IMR-90 (cell line): Measurements from ENCODE around the gene IQCM. TPM values are rescaled to one million over a fixed set of nuclear protein-coding genes. Genes with fewer than 3 reads are reported as not detected.

Experiments used
- ATAC-seq: fragments of 200-7000 bp; cut with Tn5 transposase; 2 replicates; pipeline ENCODE4 v1.9.1; 2020; ENCODE audit warnings: low read depth, mild to moderate bottlenecking, moderate library complexity
- BruUV-seq: library from RNA; stranded (reverse); fragments of 400-500 nt; replicated peaks from 2 replicates; lab custom pipeline; 2021; lab: Mats Ljungman, UMichigan
- CTCF ChIA-PET: fragments of 300-600 bp; formaldehyde crosslinking; extraction: SDS; loops from one replicate; lab custom pipeline; 2021; ENCODE audit warnings: antibody characterized with exemption; lab: Yijun Ruan, JAX
- POLR2A ChIA-PET: fragments of 300-600 bp; sonication (Branson Sonifier 250); formaldehyde crosslinking; loops from one replicate; lab custom pipeline; 2022; ENCODE audit warnings: antibody characterized with exemption; ENCODE audit not compliant: unreplicated experiment; lab: Charles Lee
- DNase-seq: peaks from one replicate; pipeline ENCODE4 v3.0.0; 2013
- H2AFZ ChIP-seq: replicated peaks from 2 replicates; pipeline ENCODE3; 2013; ENCODE audit warnings: low read length, mild to moderate bottlenecking; ENCODE audit not compliant: poor library complexity
- H2AK5ac ChIP-seq: 2 replicates; pipeline ENCODE4 v1.6.1; 2013; ENCODE audit warnings: low read depth, low read length, inconsistent platforms
- H2AK9ac ChIP-seq: replicated peaks from 2 replicates; pipeline ENCODE3; 2013; ENCODE audit warnings: mild to moderate bottlenecking, low read depth, low read length, moderate library complexity; ENCODE audit not compliant: poor library complexity
- H2BK120ac ChIP-seq: 2 replicates; pipeline ENCODE4 v1.6.1; 2013; ENCODE audit warnings: low read depth, low read length, inconsistent platforms
- H2BK15ac ChIP-seq: 3 replicates; pipeline ENCODE4 v1.6.1; 2013; ENCODE audit warnings: low read depth, low read length, inconsistent platforms
- H2BK20ac ChIP-seq: 2 replicates; pipeline ENCODE4 v1.6.1; 2013; ENCODE audit warnings: low read depth, mild to moderate bottlenecking, inconsistent platforms, low read length, moderate library complexity
- H2BK5ac ChIP-seq: 2 replicates; pipeline ENCODE4 v1.6.1; 2013; ENCODE audit warnings: mild to moderate bottlenecking, low read depth, low read length, inconsistent platforms; ENCODE audit not compliant: poor library complexity, severe bottlenecking
- H3K14ac ChIP-seq: replicated peaks from 2 replicates; pipeline ENCODE4 v1.6.1; 2013; ENCODE audit warnings: low read depth, low read length, inconsistent platforms
- H3K18ac ChIP-seq: 2 replicates; pipeline ENCODE4 v1.6.1; 2013; ENCODE audit warnings: low read depth, low read length, control low read depth
- H3K23ac ChIP-seq: 2 replicates; pipeline ENCODE4 v1.6.1; 2013; ENCODE audit warnings: low read depth, low read length, inconsistent platforms
- H3K27ac ChIP-seq: 2 replicates; pipeline ENCODE4 v1.5.1; 2013; ENCODE audit warnings: mild to moderate bottlenecking, control low read depth, low read length; ENCODE audit not compliant: insufficient read depth
- H3K27me3 ChIP-seq: 2 replicates; pipeline ENCODE4 v1.6.1; 2013; ENCODE audit warnings: low read length; ENCODE audit not compliant: control insufficient read depth, insufficient read depth
- H3K36me3 ChIP-seq: 2 replicates; pipeline ENCODE4 v1.6.1; 2013; ENCODE audit warnings: low read length, mixed read lengths; ENCODE audit not compliant: control insufficient read depth, insufficient read depth
- H3K4ac ChIP-seq: 2 replicates; pipeline ENCODE4 v1.6.1; 2013; ENCODE audit warnings: low read depth, low read length, inconsistent platforms
- H3K4me1 ChIP-seq: 2 replicates; pipeline ENCODE4 v1.6.1; 2013; ENCODE audit warnings: low read length, mixed read lengths; ENCODE audit not compliant: control insufficient read depth, insufficient read depth
- H3K4me2 ChIP-seq: 2 replicates; pipeline ENCODE4 v1.6.1; 2013; ENCODE audit warnings: low read depth, mild to moderate bottlenecking, control low read depth, low read length, moderate library complexity
- H3K4me3 ChIP-seq: 2 replicates; pipeline ENCODE4 v1.5.1; 2013; ENCODE audit warnings: low read depth, mild to moderate bottlenecking, control low read depth, low read length, moderate library complexity; ENCODE audit not compliant: insufficient read depth
- H3K56ac ChIP-seq: 2 replicates; pipeline ENCODE4 v1.6.1; 2013; ENCODE audit warnings: low read length, inconsistent platforms; ENCODE audit not compliant: insufficient read depth; ENCODE audit errors: extremely low read depth
- H3K79me1 ChIP-seq, 2 experiments: 2 replicates each; pipeline ENCODE4 v1.6.1; 2013; ENCODE audit warnings: low read length in 2 of 2, inconsistent platforms in 1 of 2, low read depth in 1 of 2
- H3K9ac ChIP-seq: 2 replicates; pipeline ENCODE4 v1.6.1; 2013; ENCODE audit warnings: low read depth, low read length, control low read depth
- H3K9me1 ChIP-seq: 2 replicates; pipeline ENCODE4 v1.6.1; 2013; ENCODE audit warnings: low read length, inconsistent platforms; ENCODE audit not compliant: insufficient read depth
- H3K9me3 ChIP-seq: 2 replicates; pipeline ENCODE4 v1.6.1; 2013; ENCODE audit warnings: low read length; ENCODE audit not compliant: control insufficient read depth, insufficient read depth
- H4K20me1 ChIP-seq: 2 replicates; pipeline ENCODE4 v1.6.1; 2013; ENCODE audit warnings: low read length, inconsistent platforms; ENCODE audit not compliant: insufficient read depth
- H4K5ac ChIP-seq: 2 replicates; pipeline ENCODE4 v1.6.1; 2013; ENCODE audit warnings: mild to moderate bottlenecking, low read depth, low read length, control low read depth
- H4K8ac ChIP-seq, 2 experiments: 2 replicates each; pipeline ENCODE4 v1.6.1; 2013; ENCODE audit warnings: low read depth in 2 of 2, low read length in 2 of 2, control low read depth in 1 of 2, inconsistent platforms in 1 of 2
- H4K91ac ChIP-seq: 2 replicates; pipeline ENCODE4 v1.6.1; 2013; ENCODE audit warnings: low read depth, low read length, inconsistent platforms; ENCODE audit not compliant: insufficient read depth
- BHLHE40 ChIP-seq: fragments of 150-350 bp; IDR thresholded peaks from 2 replicates; pipeline ENCODE4 v1.6.1; 2016; ENCODE audit warnings: mild to moderate bottlenecking, low read depth, low read length
- CEBPB ChIP-seq: IDR thresholded peaks from 2 replicates; pipeline ENCODE4 v1.6.1; 2012; ENCODE audit warnings: low read depth, low read length, improper control_type of control experiment
- WGBS, 2 experiments: methylation state at CpG; one replicate each; pipeline versions ENCODE4 v1.1.5 to v1.1.7; 2013; ENCODE audit warnings: missing lambda C conversion rate in 2 of 2; ENCODE audit not compliant: insufficient read length in 1 of 2; ENCODE audit errors: extremely low coverage in 2 of 2; 5-methylcytosine and 5-hydroxymethylcytosine counted together
- dilution Hi-C: fragments of 300-500 bp; cut with HindIII; formaldehyde crosslinking; loops from one replicate; pipeline ENCODE4 v1.14.3; 2018; ENCODE audit warnings: low sequenced_read_pairs; ENCODE audit not compliant: unreplicated experiment
- in situ Hi-C: fragments of 300-500 bp; cut with MboI; formaldehyde crosslinking; loops from 3 replicates; pipeline ENCODE4 v1.14.3; 2019; ENCODE audit warnings: low sequenced_read_pairs, inconsistent platforms, mixed read lengths
- intact Hi-C: fragments of 100-400 bp; cut with micrococcal nuclease; formaldehyde crosslinking; loops from 2 replicates; pipeline ENCODE4 v1.10.0; 2022
- polyA plus RNA-seq, 3 experiments: library from polyadenylated mRNA; depleted of rRNA; stranded (reverse); fragments of >200 nt; gene quantifications; 2 replicates each; pipeline ENCODE4 v1.2.3, GENCODE V29; 2012; ENCODE audit warnings: low replicate concordance in 1 of 3
- total RNA-seq: library from RNA; depleted of rRNA; stranded (reverse); fragments of >200 nt; gene quantifications from 2 replicates; pipeline ENCODE4 v1.2.3, GENCODE V29; 2012

The IQCM gene
- total and polyA plus RNA-seq, 2 of the 4 experiments (the other 2 are of a cell fraction) = not detected

DNA sequence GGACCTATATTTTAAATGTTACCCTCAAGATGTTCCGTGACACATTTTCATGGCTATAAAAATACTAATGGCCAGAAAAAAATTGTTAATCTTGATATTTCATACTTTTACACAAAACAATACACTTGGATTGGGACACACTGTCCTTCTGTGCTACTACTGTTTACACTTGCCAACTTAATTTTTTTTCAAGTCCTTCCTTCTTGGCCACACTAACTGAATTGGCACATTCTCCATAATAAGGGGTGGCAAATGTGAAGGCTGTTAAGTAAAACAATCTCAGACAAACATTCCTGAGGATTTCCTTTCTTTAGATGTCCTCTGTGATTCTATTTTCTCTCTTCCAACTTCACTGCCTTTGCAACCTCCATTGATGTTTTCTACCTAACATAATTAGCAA, 225.8 kb downstream of the IQCM start:
- Histone ChIP-seq H4K8ac (no peak overlapping the region), H3K9me3 (no peaks in the 10 kb centered on the region), H3K79me1 (no peaks in the 10 kb centered on the region), H2AFZ (no peak overlapping the region), H4K91ac (no peak overlapping the region), H4K20me1 (no peaks in the 10 kb centered on the region), H3K4ac (no peak overlapping the region), H3K14ac (no peak overlapping the region), H3K18ac (no peak overlapping the region), H2BK15ac (no peak overlapping the region), H3K23ac (no peak overlapping the region), H3K27me3 (no peaks in the 10 kb centered on the region), H4K5ac (no peak overlapping the region), H2AK5ac (no peak overlapping the region), H3K9me1 (no peaks in the 10 kb centered on the region), H3K56ac (no peak overlapping the region), H3K36me3 (no peaks in the 10 kb centered on the region), H3K4me1 (no peaks in the 10 kb centered on the region), H2BK20ac (no peak overlapping the region), H3K27ac (no peak overlapping the region), H3K4me3 (no peak overlapping the region), H2BK120ac (no peak overlapping the region), H2BK5ac (no peak overlapping the region), H2AK9ac (no peak overlapping the region), H3K9ac (no peak overlapping the region), H3K4me2 (no peak overlapping the region)
- ChIA-PET CTCF (no interaction called here), POLR2A (no interaction called here)
- in situ Hi-C loops (no loop called here), dilution Hi-C loops (no loop called here), intact Hi-C loops (no loop called here)
- DNase-seq = no peak
- no TSS peak for BruUV-seq
- ATAC-seq = no peak
- WGBS, 2 experiments = no CpG with 5 or more reads among the region's 1 CpG
- TF ChIP-seq CEBPB (no peak), BHLHE40 (no peak)
